Keratinocyte (primary cell): Measurements from ENCODE around the gene SRSF8. TPM values are rescaled to one million over a fixed set of nuclear protein-coding genes. Genes with fewer than 3 reads are reported as not detected.

Experiments
- DNase-seq: peaks from one replicate; pipeline ENCODE4 v3.0.0-alpha.2; 2011; ENCODE audit warnings: low read depth, missing footprints, low spot score
- FAIRE-seq: peaks from 2 replicates; lab custom pipeline; 2011; peaks lifted over from hg19 to GRCh38; lab: Jason Lieb, UNC
- H2AFZ ChIP-seq: 2 replicates; pipeline ENCODE4 v1.6.0; 2012; ENCODE audit warnings: low read length, control low read depth, inconsistent platforms; ENCODE audit not compliant: control insufficient read depth
- H3K27ac ChIP-seq: 2 replicates; pipeline ENCODE4 v1.5.1; 2011; ENCODE audit warnings: low read length; ENCODE audit not compliant: control insufficient read depth, insufficient read depth
- H3K27me3 ChIP-seq: 3 replicates; pipeline ENCODE4 v1.6.0; 2011; ENCODE audit warnings: low read length; ENCODE audit not compliant: control insufficient read depth, insufficient read depth; ENCODE audit errors: extremely low read depth
- H3K36me3 ChIP-seq, 2 experiments: 2 replicates in 1 of 2; 3 replicates in 1 of 2; pipeline ENCODE4 v1.5.1; 2011; ENCODE audit warnings: low read length in 2 of 2, mild to moderate bottlenecking in 1 of 2; ENCODE audit not compliant: control insufficient read depth in 2 of 2, insufficient read depth in 2 of 2; ENCODE audit errors: extremely low read depth in 1 of 2
- H3K4me1 ChIP-seq: 3 replicates; pipeline ENCODE4 v1.5.1; 2011; ENCODE audit warnings: low read length; ENCODE audit not compliant: control insufficient read depth, insufficient read depth; ENCODE audit errors: extremely low read depth
- H3K4me2 ChIP-seq: 3 replicates; pipeline ENCODE4 v1.6.0; 2011; ENCODE audit warnings: low read depth, low read length; ENCODE audit not compliant: control insufficient read depth, insufficient read depth; ENCODE audit errors: extremely low read depth
- H3K4me3 ChIP-seq, 3 experiments: fragments of 200-600 bp in 1 of 3; sonication (generic) in 1 of 3; 2 replicates in 2 of 3; 3 replicates in 1 of 3; pipeline ENCODE4 v1.5.1; 2011 to 2016; ENCODE audit warnings: low read length in 3 of 3, mild to moderate bottlenecking in 3 of 3, control low read depth in 2 of 3, inconsistent platforms in 1 of 3, low read depth in 1 of 3, mixed read lengths in 1 of 3, mixed run types in 1 of 3, moderate library complexity in 1 of 3; ENCODE audit not compliant: control insufficient read depth in 2 of 3, insufficient read depth in 2 of 3; ENCODE audit errors: extremely low read depth in 1 of 3
- H3K79me2 ChIP-seq: 2 replicates; pipeline ENCODE4 v1.6.0; 2012; ENCODE audit warnings: low read length; ENCODE audit not compliant: control insufficient read depth, insufficient read depth
- H3K9ac ChIP-seq: 3 replicates; pipeline ENCODE4 v1.6.0; 2011; ENCODE audit warnings: low read length; ENCODE audit not compliant: control insufficient read depth, insufficient read depth; ENCODE audit errors: extremely low read depth
- H3K9me1 ChIP-seq: 3 replicates; pipeline ENCODE4 v1.6.0; 2011; ENCODE audit warnings: low read length; ENCODE audit not compliant: control insufficient read depth, insufficient read depth; ENCODE audit errors: extremely low read depth
- H3K9me3 ChIP-seq: 2 replicates; pipeline ENCODE4 v1.5.1; 2012; ENCODE audit warnings: low read depth, low read length; ENCODE audit not compliant: control insufficient read depth
- H4K20me1 ChIP-seq: 3 replicates; pipeline ENCODE4 v1.6.0; 2011; ENCODE audit warnings: low read length; ENCODE audit not compliant: control insufficient read depth, insufficient read depth; ENCODE audit errors: extremely low read depth
- CTCF ChIP-seq, 3 experiments: IDR thresholded peaks in 1 of 3; conservative IDR thresholded peaks in 1 of 3; optimal IDR thresholded peaks in 1 of 3; 2 replicates in 2 of 3; 3 replicates in 1 of 3; pipeline versions ENCODE3 to v1.5.1; 2011; ENCODE audit warnings: low read length in 3 of 3, mild to moderate bottlenecking in 3 of 3, moderate library complexity in 2 of 3, control low read depth in 1 of 3, inconsistent platforms in 1 of 3; ENCODE audit not compliant: insufficient read depth in 2 of 3; ENCODE audit errors: extremely low read depth in 1 of 3
- EZH2 ChIP-seq: IDR thresholded peaks from one replicate; pipeline ENCODE4 v1.6.1; 2012; ENCODE audit warnings: inconsistent platforms, mild to moderate bottlenecking, low read length, moderate library complexity
- dilution Hi-C: fragments of 300-500 bp; cut with MboI; formaldehyde crosslinking; loops from one replicate; pipeline ENCODE4 v1.7.0; 2020; ENCODE audit warnings: low sequenced_read_pairs; ENCODE audit not compliant: extremely low pct_ligation_motif_present
- polyA plus RNA-seq, 5 experiments: library from polyadenylated mRNA; depleted of rRNA in 3 of 5; stranded (reverse) in 3 of 5; stranded (forward) in 1 of 5; unstranded in 1 of 5; fragments of >200 nt; gene quantifications; 1 replicate in 1 of 5; 2 replicates in 3 of 5; 3 replicates in 1 of 5; pipeline versions ENCODE4 v1.2.1 to v1.2.3, GENCODE V29; 2011 to 2012; ENCODE audit warnings: missing spikeins in 2 of 5, low read depth in 1 of 5, low replicate concordance in 1 of 5

The SRSF8 gene
- polyA plus RNA-seq, 1 donor (not counting 4 experiments of a cell fraction or from before 2014, with no cell fraction given): 47.7 TPM

- no peak for FAIRE-seq
- no peak for TF ChIP-seq EZH2
- TF ChIP-seq CTCF (optimal IDR thresholded peaks at IDR 0.05 in 1 of 3, IDR thresholded peaks at IDR 0.05 in 1 of 3, conservative IDR thresholded peaks at IDR 0.05 in 1 of 3; ENCODE audit: extremely low read depth in 1 of 3, insufficient read depth in 2 of 3, low read length in 3 of 3): no peak
- dilution Hi-C loops: no loop called here
- H3K9me3 ChIP-seq: no peaks in the 10 kb centered on the region
- no peaks in the 10 kb centered on the region for H3K27me3 ChIP-seq
- peaks cover 24% of the 10 kb centered on the region for H3K4me1 ChIP-seq
- H3K36me3 ChIP-seq: no peaks in the 10 kb centered on the region
- no peak overlapping the region for H2AFZ ChIP-seq
- H3K9ac ChIP-seq: no peak overlapping the region
- H3K9me1 ChIP-seq: no peaks in the 10 kb centered on the region
- no peak overlapping the region for H3K4me3 ChIP-seq
- no peaks in the 10 kb centered on the region for H4K20me1 ChIP-seq
- H3K79me2 ChIP-seq: no peaks in the 10 kb centered on the region
- H3K27ac ChIP-seq: no peak overlapping the region
- DNase-seq: no peak
- H3K4me2 ChIP-seq: no peak overlapping the region
Observed at GRCh38 chr11:95076416-95076815, 9.7 kb downstream of the SRSF8 start.

- Histone ChIP-seq H3K4me1 (peaks cover 24% of the 10 kb centered on the region), H3K9me1 (no peaks in the 10 kb centered on the region), H3K4me3 (no peak overlapping the region), H3K79me2 (no peaks in the 10 kb centered on the region), H3K4me2 (no peak overlapping the region), H4K20me1 (no peaks in the 10 kb centered on the region), H3K27ac (no peak overlapping the region), H3K9ac (no peak overlapping the region), H3K9me3 (no peaks in the 10 kb centered on the region), H3K27me3 (no peaks in the 10 kb centered on the region), H3K36me3 (no peaks in the 10 kb centered on the region), H2AFZ (no peak overlapping the region)
- FAIRE-seq (no peak), DNase-seq (no peak)
- TF ChIP-seq EZH2 (no peak), CTCF (optimal IDR thresholded peaks at IDR 0.05 in 1 of 3, IDR thresholded peaks at IDR 0.05 in 1 of 3, conservative IDR thresholded peaks at IDR 0.05 in 1 of 3; ENCODE audit: extremely low read depth in 1 of 3, insufficient read depth in 2 of 3, low read length in 3 of 3) (no peak)
- dilution Hi-C loops: no loop called here
Observed at GRCh38 chr11:95076981-95077380, 10.3 kb downstream of the SRSF8 start.
